Embryonic facial prominence (tissue), 1 donor: ENCODE data around the gene IL1RAPL2.
"Not testable (repeated sequence)": the region's sequence is repeated elsewhere in the genome, so short reads cannot be mapped to it uniquely, and the experiment has no call there.

ENCODE experiments used
- DNase-seq: peaks from one replicate; pipeline ENCODE4 v3.0.0-alpha.2; 2016; ENCODE audit errors: extremely low spot score

IL1RAPL2 gene

GRCh38 chrX:105796877-105797276 is 1230.9 kb downstream of the IL1RAPL2 start:
- DNase-seq = not testable (repeated sequence)

- no peak for DNase-seq
These were observed 1237.9 kb downstream of the IL1RAPL2 start for GRCh38 chrX:105803891-105804290.

GRCh38 chrX:105805655-105806054 is 1239.7 kb downstream of the IL1RAPL2 start:
- DNase-seq = not testable (repeated sequence)

GRCh38 chrX:105816517-105816916 is 1250.5 kb downstream of the IL1RAPL2 start:
- no peak for DNase-seq
